ENCODE data around the gene SVIP.

SVIP gene, protein sequence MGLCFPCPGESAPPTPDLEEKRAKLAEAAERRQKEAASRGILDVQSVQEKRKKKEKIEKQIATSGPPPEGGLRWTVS

DNA sequence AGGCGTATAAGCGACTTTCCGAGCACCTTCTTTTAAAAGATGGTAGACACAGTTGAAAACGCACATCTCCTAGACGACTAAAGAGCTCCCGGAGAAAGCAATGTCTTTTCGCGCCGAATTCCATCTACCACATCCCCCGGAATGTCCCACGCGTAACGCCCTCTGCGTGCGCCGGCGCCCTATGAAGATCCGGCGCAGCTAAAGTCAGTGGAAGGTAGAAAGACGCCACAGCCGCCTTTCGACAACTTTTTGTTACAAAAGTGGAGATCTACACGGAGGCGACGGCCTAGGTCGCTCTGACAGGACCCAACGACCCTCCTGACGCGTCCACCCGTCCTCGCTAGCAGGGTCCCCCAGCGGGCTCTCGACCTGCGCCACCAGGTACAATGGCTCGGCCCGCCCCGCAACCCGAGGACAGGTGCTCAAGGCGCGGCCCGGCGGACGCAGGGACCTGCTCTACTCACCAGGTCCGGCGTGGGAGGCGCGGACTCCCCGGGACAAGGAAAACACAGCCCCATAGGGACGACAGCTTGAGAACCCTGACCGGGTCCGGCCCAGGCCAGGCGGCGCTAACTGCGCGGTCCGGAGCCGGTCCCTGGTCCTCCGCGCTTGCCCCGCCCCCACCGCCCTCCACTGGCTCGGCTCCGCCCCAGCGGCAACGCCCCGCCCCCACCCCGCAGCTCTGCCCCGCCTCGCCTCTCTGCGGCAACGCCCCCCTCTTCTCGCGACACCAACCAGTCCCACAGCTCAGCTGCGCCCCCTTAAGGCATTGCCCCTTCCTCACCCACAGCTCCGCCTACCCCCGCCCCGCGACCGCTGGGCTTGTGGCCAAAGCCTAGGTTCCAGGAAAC is at the start of gene SVIP:
Gene SVIP (minus strand): TSS at position 571 of the 851 bp plus-strand sequence. CDS start 53 bp downstream, at position 518.
- DNase-seq = peak; percentile 97

DNA sequence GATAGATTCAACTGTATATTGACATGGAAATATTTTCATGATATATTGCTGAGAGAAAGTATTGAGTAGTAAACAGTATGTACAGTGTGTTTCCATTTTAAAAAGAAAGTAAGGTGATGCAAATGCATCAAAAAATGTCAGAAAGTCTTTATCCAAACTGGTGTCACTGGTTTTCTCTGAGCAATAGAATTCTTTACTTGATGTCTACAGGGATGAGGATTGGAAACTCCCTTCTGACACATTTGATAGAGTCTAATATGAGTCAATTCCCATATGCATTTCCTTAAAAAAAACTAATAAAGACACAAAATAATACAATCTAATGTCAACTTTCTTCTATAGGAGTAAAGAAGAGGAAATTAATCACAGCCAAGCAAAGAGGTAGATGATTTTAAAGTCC is 49.0 kb upstream of the SVIP start:
- DNase-seq = no peak

DNA sequence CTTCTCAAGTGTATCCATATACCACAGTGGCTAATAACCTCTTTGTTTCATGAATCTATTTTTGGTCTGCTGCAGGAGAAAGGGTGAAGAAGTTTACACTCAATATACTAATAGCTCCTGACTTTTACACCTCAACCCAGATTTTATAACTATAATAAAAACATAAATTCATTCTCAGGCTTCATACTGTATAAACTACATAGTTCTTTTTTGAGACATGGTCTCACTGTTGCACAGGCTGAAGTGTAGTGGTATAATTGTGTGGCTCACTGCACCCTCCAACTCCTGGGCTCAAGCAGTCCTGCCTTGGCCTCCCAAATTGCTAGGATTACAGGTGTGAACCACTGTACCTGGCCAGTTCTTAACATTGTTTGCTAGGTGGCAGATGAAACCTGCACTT is 48.4 kb upstream of the SVIP start:
- DNase-seq = no peak

DNA sequence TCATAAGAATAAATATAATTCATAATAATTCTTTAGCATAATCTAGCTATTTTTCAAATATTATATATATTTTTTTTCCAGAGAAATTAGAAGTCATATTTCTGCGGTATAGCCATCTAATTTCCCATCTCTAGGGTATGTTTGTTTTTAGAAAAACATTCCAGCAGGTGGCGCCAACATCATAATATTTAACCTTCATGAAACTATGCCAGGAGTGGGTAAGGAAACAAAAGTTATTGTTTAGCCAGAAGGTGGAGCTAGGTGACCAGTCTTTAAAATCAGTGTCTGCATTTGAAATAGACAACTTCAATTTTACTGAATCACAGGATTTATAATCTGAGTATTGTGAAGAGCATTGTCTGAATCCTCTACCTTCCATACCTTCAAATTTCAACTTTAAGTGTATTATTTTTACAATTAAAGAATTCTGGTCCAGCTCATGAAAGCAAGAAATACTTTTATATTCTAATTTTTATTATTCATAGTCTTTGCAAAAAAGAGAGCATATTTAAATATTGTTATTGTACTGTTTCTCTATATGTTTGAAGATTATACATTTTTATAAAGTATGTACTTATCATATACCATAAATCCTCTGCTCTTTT is 46.4 kb upstream of the SVIP start:
- DNase-seq = peak; percentile 66

DNA sequence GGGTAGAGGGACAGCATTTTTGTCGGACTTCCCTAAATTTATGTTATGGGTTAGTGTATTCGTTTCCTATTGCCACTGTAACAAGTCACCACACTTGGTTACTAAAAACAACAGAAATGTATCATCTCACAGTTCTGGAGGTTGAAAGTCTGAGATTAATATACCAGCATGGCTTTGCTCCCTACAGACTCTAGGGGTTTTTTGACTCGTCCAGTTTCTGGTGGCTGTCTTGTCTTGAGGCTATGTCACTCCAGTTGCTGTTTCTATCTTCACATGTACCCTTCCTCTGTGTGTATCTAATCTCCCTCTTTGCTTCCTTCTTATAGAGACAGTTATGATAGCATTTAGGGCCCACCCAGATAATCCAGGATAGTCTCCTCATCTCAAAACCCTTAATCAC is 39.7 kb upstream of the SVIP start:
- DNase-seq = no peak

DNA sequence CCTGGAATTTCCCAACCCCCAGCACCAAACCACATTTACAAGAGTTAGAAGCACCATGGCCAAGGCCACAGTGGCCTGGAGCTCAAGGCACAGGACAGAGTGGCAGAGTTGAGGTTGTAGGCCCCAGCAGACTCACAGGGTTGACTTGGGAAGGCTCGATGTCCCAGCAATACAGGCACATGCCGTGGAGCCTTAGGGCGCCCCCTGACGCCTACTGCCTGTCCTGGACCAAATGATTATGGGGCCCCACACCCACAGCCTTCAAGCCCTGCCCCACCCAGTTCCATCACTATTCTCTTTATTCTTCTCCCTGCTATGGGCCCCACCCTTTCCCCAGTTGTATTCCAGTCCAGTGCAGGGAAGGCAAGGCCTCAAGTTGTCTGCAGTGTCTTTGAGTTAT is 30.6 kb upstream of the SVIP start, which contains the start of gene CCDC179:
Gene CCDC179 (minus strand): TSS at position 234 of the 400 bp plus-strand sequence. CDS start 53 bp downstream, at position 181.
- DNase-seq = no peak

DNA sequence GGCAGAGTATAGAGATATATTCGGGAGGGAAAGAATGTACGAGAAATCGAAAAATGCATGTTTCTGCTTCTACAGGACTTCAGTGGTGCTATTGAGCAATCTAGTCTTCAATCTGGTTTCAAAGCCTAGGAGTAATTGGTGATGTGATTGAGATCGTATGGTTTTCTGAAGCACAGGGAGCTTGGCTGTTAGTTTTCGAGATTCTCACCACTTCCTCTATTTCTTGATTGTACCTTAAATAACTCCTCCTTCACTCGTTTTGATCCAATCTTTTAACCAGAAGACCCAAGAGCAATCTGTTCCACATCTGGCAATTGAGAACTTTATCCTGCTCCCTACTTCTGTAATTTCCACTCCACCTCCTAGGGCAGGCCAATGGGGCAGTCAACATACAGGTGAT is 30.2 kb upstream of the SVIP start:
- DNase-seq = no peak

DNA sequence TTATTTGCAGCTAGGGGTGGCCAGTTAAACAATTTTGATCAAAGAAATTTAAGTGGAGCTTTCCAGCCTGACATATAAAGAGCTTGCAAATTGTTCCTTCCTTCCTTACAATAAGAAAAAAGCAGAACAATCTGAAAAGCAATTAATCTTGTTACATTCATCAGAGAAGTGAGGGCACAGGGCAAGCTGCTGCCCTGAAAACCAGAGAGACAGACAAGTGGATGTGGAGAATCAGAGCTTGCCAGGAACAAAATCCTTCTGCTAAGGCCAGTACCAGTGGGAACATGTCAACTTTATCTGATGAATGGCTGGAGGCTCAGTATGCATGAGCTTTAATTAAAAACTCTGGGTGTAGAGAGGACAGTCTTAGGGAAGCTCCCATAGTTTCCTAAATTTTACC is 21.9 kb upstream of the SVIP start:
- no peak for DNase-seq

DNA sequence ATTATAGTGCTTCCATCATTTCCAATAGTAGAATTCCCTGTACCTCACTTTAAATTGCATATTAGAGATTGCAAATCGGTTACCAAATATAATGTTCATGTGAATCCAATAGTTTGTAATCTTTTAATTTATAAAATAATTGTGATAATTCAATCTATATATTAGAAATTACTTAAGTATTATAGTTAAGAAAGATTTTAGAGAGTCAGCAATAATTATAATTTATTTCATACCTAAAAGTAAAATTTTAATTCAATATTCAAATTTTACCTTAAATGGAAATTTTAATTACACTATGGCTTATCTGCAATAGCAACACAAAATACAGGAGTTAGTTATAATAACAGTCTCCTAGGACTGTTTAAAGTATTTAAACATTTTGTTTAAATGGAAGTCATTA is 17.1 kb upstream of the SVIP start:
- no peak for DNase-seq

DNA sequence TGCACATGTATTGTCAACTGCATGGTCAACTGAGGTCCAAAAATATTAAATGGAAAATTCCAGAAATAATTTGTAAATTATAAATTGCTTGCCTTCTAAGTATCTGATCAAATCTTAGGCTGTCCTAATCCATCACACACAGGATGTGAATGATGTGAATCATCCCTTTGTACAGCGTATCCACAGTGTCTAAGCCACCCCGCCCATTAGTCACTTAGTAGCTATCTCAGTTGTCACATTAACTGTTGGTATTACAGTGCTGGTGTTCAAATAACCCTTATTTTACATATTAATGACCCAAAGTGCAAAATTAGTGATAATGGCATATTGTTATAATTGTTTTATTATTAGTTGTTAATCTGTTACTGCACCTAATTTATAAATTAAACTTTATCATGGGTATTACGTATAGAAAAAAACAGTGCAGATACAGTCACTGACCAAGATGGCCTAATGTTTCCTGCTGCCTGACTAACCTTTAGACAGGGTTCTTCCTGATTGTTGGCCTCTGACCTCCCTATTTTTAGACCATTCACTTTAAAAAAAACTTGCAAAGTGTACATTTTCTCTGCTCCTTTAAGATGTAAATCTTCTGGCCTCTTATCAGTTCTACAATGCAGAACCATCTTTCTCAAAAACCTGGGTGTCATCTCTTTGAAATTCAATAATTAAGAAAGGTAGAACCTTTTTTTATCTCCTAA is 2.9 kb upstream of the SVIP start:
- no peak for DNase-seq

DNA sequence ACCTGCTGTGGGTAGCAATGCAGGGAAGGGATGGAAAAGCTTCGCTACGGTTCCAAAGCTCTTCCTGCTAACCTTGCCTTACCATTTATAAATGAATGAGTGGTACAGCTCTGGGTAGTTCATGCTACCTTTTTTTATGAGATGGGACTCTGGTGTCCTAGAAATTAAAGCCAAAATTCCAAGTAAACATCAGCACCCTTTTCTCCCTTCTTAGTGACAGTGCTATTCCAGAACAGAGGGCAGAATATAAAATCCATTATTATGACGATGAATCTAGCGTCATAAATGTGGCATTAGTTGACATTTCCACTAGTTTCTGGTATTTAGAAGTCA is 447 bp upstream of the SVIP start:
- no peak for DNase-seq

DNA sequence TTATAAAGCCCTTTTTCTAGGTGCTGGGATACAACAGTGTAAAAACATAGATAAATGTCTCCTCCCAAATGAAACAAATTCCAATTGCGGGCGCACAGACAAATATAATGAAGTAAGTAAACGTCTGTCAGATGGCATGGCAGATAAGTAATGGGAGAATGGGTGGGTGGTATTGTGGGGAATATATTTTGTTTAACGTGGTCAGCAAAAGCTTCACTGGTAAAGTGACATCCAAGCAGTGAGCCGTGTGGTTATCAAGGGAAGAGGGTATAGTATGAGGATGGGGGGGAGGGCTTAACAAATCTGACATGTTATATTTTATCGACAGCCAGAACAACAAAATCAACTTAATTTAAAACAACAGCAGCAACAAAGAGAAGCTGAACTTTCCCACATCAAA is 1.2 kb downstream of the SVIP start:
- DNase-seq = no peak

DNA sequence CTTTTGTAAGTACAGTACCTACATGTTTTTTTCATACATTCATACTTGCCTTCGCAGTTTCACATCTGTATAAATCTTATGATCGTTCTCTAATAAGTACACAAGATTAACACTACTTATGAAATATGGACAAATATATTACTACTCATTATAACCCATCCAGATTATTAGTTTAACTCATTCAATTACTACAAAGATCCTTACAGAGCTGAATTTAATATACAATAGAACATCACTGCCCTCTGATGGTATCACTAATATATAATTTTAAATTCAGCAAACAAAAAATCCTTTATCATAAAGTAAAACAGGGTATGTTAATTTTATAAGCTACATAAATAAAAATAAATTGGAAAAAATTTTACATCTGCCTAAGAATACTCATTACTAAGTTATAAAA is 7.4 kb downstream of the SVIP start:
- no peak for DNase-seq

DNA sequence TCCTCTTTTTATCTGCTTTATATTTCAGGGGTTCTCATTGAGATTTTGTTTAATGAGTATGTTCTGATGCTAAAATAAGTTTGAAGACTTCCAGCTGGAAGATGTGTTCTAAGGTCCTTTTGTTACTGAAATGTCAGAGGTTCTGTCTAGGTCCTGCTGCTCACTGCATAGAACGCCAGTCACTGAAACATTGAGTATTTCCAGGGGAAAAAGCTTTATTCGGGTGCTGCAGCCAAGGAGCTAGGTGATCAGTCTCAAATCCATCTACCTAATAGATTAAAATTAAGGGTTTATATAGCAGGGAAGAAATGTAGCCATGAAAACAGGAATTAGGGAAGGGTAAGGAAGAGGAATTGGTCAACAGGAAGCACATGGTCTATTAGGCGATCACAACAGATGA is 19.7 kb downstream of the SVIP start:
- no peak for DNase-seq

DNA sequence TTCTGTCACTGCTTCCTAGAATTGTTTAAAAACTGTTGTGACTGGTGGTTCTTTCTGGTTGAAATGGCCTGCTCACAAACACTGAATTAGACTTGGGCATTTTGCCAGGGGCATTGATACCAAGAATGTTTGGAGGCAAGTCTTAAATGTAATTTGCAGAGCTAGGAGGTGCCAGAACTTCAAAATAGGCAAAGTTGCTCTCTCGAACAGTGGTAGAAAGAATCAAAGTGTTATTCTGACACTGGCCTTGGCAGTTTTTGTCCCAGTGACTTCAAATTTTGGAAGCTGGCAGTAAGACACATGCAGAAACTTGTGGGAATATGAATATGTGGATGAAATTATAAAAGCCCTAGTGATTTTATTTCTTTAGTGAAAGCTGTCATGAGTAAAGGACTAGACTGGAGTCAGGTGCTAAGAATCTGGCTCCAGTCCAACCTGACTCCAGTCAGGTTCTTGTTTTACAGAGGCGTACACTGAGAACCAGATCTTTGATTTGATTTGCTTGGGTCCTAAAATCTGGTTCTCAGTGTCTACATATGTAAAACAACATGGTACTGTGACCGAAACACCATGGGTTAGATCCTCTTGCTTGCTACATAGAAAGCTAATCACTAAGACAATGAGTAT is 20.9 kb downstream of the SVIP start:
- no peak for DNase-seq

DNA sequence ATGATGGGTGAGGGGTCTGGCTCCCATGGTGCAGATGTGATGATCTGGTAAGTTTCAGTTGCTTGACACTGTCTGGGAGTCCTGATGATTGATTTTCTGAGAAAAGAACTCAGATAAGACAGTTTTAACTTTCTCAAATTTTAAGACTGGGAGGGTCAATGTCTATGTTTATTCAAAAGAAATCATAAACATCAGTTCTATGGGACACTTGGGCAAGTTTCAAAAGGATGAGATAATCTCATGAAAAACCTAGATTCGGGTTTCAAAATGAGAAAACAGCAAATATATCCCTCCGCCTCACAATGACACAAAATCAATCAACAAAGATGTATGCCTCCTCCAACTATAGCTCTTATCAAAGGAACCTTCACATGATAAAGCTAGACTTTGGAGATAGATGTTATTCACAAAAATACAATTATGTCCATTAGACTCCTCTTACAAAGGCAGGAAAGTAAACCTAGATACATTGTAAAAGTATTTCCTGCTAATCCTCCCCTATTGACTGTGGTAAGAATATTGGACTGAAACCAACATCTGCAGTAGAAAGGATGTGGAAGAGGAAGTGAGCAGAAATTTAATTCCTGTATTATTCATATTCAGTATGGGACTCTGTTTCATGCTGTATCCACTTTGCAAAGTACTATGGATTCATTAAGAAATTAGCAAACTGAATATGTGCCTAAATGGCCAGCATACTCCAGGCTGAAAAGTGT is 21.6 kb downstream of the SVIP start:
- no peak for DNase-seq

DNA sequence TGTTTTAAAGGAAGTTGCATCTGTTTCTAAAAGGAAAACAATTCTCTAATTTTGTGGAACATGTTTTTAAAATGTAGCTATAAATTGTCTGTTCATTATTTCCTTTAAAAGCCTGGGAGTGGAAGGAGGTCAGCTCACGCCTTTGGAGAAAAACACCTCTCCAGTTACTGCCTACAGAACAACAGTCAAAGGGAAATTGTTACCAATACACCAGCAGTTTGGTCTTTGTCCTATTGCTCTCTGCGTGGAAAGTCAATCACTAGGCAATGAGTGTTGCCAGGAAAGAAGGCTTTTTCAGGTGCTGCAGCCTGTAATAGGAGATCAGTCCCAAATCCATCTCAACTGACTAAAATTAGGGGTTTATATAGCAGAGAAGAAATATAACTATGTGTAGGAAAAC is 22.2 kb downstream of the SVIP start:
- DNase-seq = no peak

DNA sequence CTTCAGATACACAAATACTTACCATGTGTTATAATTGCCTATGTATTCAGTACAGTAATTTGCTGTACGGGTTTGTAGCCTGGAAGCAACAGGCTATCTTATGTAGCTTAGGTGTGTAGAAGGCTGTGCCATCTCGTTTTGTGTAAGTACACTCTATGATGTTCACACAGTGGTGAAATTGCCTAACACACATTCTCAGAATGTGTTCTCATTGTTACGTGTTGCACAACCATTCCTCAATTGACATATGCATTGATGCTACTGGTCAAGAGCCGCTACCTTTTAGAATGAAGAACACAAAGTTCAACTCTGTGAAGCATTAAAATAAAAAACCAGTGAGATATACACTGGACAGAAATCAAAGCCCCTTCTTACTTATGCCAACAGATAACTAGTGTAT is 26.7 kb downstream of the SVIP start:
- no peak for DNase-seq

DNA sequence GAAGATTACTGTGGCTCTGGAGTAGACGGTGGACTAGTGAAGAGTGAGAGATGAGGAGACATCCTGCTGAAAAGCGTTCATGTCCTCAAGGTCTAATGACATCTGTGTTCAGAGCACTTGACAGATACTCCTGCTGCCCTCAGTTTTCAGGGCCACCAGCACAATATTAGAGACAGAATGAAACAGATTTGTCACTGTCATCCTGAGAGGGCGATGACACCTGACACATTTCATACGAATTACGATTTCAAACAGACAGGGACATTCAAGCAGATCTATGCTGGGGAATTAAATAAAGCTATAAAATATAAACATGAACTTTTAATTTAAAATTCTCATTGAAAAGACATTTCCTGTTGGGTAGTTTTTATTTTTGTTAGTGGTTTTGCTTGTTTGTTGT is 29.1 kb downstream of the SVIP start:
- DNase-seq = no peak

DNA sequence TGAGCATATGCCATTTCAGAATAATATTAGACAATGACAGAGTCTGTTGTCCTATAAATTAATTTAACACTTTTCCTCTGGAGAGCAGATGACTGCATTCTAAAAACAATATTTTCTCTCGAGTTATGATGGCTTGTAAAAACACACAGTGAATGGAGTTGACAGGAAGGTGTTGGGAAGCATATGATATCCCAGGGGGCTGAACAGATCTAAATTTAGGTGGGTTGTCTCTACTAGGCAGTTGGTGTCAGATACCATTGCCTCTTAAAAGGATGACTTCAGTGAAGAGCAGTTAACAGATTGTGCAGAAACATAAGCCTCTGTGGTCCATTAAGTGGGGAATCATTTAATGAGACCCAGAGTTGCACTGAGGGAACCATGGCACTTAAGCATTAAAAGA is 30.7 kb downstream of the SVIP start:
- DNase-seq = no peak

DNA sequence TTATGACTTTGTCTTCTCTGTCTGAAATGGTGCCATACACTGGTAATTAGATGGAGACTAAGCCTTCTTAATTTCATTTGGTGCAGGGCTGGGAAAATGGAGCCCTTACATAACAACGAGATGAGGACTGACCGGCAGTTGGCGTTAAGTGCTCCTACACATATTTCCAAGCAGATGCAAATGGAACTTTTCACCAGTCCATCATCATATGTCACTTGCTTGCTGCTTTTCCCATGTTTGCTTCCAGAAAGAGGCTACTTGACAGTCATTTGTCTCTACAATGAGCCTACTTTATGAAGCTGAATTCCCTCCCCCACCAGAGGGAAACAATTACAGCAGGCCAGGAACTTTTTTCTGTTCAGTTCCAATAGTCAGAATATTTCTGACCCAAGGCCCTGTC is 32.6 kb downstream of the SVIP start:
- DNase-seq = no peak

DNA sequence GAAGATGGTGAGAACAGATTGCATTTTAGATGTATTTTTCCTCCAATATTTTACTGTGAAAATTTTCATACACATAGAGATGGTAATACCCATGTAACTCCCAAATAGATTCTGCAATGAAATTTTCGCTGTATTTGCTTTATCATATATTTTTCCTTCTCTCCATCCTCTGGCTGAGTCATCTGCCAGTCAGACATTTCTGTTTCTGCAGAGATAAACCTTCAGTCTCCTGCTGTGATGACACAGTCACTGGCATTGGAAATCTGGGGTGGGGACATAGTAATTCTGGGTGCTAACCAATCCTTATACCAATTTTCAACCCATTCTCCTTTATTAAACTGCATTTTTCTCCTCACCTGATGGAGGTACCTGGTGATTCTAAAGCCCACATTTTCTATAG is 33.7 kb downstream of the SVIP start:
- no peak for DNase-seq

DNA sequence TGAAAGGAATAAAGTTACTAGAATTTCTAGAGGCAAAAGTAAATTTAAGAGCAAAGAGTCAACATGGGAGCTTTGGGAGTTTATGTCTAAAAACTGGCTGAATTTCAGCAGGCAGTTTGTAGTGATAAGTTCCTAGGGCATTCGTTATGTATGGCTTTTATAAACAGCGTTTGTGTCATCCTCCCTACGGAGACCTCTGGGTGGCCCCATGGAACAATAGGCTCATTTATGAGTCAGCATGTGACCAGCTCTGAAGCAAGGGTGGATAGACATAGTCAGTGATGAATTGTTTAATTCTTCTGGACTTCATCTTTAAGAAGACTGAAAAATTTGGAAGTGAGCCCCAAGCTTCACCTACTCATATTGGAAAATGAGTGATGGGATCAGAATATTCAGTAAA is 37.1 kb downstream of the SVIP start:
- DNase-seq = no peak

Measured in activated CD8-positive, alpha-beta memory T cell treated with anti-CD3 and anti-CD28 coated beads for 24 hours (primary cell).